PC-3 (cell line): ENCODE data around the gene AKAP6.

Source experiments
- EZH2 ChIP-seq: fragments of 300-600 bp; sonication (generic); IDR thresholded peaks from one replicate; pipeline ENCODE4 v1.6.1; 2017; ENCODE audit warnings: antibody characterized with exemption, mild to moderate bottlenecking, low read length; ENCODE audit not compliant: unreplicated experiment
- TF ChIP-seq, protein P1 (sequence below): fragments of 300-600 bp; sonication (generic); conservative IDR thresholded peaks from 2 replicates; pipeline ENCODE4 v1.5.1; 2017; ENCODE audit warnings: antibody characterized with exemption, low read depth, mild to moderate bottlenecking, low read length

DNA sequence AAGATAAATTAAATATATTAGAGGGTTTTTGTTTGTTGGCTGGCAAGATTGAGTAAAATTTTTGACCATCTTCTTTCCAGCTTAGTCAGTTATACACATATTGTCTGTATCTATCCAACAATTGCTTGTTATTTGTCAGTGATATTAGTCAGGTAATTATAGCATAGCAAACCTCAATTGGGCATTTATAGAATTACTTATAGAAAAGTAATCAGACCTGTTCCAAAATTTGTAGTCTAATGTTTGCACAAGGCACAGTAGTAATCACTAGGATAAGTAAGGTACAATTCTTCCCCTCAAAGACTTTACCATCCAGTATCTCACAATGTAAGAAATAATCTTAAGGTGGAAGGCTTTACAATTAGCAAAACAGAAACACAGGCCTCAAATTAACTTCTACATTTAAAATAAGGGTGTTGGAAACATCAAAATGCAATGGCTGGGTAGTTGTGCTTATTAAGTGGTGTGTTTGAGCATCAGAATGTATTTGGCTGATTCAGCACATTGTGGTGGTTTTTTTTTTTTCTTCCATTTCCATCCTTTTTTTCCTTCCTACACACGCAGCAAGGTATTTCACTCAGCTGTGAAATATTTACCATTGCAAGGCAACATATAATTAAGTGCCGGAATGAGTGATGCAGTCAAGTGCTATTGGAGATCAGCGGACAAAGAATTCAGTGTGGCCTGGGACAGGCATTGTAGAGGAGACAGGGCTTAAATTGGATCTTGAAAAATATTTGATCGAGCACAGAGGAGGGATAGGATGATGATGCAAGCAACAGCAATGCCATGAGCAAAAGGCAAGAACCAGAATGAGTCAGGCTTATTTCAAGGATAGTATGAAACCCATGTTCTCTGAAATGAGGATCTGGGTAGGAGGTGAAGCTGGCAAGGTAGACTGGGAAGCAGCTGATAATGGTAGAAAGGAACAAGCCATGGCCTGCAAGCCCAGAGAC, 178.2 kb downstream of the AKAP6 start:
- no peak for TF ChIP-seq EZH2
- TF ChIP-seq, protein P1, sequence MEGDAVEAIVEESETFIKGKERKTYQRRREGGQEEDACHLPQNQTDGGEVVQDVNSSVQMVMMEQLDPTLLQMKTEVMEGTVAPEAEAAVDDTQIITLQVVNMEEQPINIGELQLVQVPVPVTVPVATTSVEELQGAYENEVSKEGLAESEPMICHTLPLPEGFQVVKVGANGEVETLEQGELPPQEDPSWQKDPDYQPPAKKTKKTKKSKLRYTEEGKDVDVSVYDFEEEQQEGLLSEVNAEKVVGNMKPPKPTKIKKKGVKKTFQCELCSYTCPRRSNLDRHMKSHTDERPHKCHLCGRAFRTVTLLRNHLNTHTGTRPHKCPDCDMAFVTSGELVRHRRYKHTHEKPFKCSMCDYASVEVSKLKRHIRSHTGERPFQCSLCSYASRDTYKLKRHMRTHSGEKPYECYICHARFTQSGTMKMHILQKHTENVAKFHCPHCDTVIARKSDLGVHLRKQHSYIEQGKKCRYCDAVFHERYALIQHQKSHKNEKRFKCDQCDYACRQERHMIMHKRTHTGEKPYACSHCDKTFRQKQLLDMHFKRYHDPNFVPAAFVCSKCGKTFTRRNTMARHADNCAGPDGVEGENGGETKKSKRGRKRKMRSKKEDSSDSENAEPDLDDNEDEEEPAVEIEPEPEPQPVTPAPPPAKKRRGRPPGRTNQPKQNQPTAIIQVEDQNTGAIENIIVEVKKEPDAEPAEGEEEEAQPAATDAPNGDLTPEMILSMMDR, result no peak
